Testis (tissue), 3 donors: ENCODE results near the gene TBXA2R. TPM values are rescaled to one million over a fixed set of nuclear protein-coding genes. Genes with fewer than 3 reads are reported as not detected.

ENCODE experiments used
- DNase-seq: peaks from one replicate; pipeline ENCODE4 v3.0.0-alpha.2; 2019
- H3K27ac ChIP-seq, 2 donors: fragments of 200-600 bp; sonication (generic); one replicate each; pipeline ENCODE4 v1.5.1; 2019
- H3K27me3 ChIP-seq: fragments of 200-600 bp; sonication (generic); one replicate; pipeline ENCODE4 v1.5.1; 2019
- H3K36me3 ChIP-seq: fragments of 200-600 bp; sonication (generic); one replicate; pipeline ENCODE4 v1.5.1; 2017; ENCODE audit warnings: low read depth; ENCODE audit errors: missing control alignments
- H3K4me1 ChIP-seq: fragments of 200-600 bp; sonication (generic); one replicate; pipeline ENCODE4 v1.5.1; 2019
- H3K4me3 ChIP-seq, 2 donors: fragments of 200-600 bp; sonication (generic); one replicate each; pipeline ENCODE4 v1.5.1; 2017 to 2019
- H3K9me3 ChIP-seq: fragments of 200-600 bp; sonication (generic); one replicate; pipeline ENCODE4 v1.5.1; 2017
- POLR2A ChIP-seq: fragments of 450-650 bp; IDR thresholded peaks from one replicate; pipeline ENCODE4 v1.6.1; 2017; ENCODE audit warnings: antibody characterized with exemption, mild to moderate bottlenecking, moderate library complexity
- WGBS, 2 donors: methylation state at CpG; one replicate each; pipeline ENCODE4 v1.1.5; 2018; 5-methylcytosine and 5-hydroxymethylcytosine counted together
- intact Hi-C: fragments of 100-400 bp; cut with DNase I; formaldehyde crosslinking; loops from one replicate; pipeline ENCODE4 v1.15.1; 2023; ENCODE audit warnings: low total_unique reads
- polyA plus RNA-seq: library from polyadenylated mRNA; stranded (reverse); fragments of 350-450 nt; fragmentation: Illumina TruSeq; extraction: RNeasy Lipid Tissue Mini Kit (QIAGEN cat#74804); gene quantifications from one replicate; pipeline ENCODE4 v1.2.3, GENCODE V29; 2014; ENCODE audit warnings: low read depth, low replicate concordance; ENCODE audit not compliant: insufficient read depth
- total RNA-seq, 2 donors: library from RNA; depleted of rRNA; stranded (reverse); fragments of >200 nt; gene quantifications; one replicate each; pipeline ENCODE4 v1.2.3, GENCODE V29; 2016
- TF ChIP-seq, protein P1 (sequence below), 3 experiments: fragments of 450-650 bp in 2 of 3; fragments of 200-600 bp in 1 of 3; sonication (generic) in 1 of 3; IDR thresholded peaks; one replicate each; pipeline ENCODE4 v1.5.1; 2016 to 2019; ENCODE audit warnings: antibody characterized with exemption in 3 of 3, mild to moderate bottlenecking in 2 of 3, moderate library complexity in 1 of 3

Gene TBXA2R
- total and polyA plus RNA-seq, 3 donors from 2014 or later: 1.3 to 3.2 (median 1.8) TPM

DNA sequence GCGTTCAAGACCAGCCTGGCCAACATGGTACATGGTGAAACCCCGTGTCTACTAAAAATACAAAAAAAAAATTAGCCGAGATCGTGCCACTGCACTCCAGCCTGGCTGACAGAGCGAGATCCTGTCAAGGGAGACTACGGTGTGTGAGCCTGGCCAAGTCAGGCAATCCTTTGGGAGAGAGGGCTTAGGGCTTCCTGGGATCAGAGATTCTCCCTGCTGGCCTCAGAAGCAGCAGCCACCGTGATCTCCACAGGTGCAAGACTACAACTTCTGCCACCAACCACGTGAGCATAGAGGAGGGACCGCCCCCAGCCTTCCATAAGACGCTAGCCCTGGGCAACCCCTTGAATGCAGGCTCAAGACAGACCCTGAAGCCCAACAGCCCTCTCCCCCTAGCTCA is 56.9 kb downstream of the TBXA2R start:
- no peaks in the 10 kb centered on the region for H3K9me3 ChIP-seq
- H3K27me3 ChIP-seq: no peaks in the 10 kb centered on the region
- 85 to 92% methylated on average over 5 to 10 of the region's 10 CpGs for WGBS, 2 donors
- intact Hi-C loops: loop anchor here (10.0 kb wide), 1 partner anchor 65 kb away; no protein-coding TSS in a partner anchor
- no peak for TF ChIP-seq POLR2A
- TF ChIP-seq, protein P1, sequence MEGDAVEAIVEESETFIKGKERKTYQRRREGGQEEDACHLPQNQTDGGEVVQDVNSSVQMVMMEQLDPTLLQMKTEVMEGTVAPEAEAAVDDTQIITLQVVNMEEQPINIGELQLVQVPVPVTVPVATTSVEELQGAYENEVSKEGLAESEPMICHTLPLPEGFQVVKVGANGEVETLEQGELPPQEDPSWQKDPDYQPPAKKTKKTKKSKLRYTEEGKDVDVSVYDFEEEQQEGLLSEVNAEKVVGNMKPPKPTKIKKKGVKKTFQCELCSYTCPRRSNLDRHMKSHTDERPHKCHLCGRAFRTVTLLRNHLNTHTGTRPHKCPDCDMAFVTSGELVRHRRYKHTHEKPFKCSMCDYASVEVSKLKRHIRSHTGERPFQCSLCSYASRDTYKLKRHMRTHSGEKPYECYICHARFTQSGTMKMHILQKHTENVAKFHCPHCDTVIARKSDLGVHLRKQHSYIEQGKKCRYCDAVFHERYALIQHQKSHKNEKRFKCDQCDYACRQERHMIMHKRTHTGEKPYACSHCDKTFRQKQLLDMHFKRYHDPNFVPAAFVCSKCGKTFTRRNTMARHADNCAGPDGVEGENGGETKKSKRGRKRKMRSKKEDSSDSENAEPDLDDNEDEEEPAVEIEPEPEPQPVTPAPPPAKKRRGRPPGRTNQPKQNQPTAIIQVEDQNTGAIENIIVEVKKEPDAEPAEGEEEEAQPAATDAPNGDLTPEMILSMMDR (IDR thresholded peaks at IDR 0.05): no peak
- H3K36me3 ChIP-seq: no peaks in the 10 kb centered on the region
- no peak overlapping the region for H3K27ac ChIP-seq
- no peak overlapping the region for H3K4me3 ChIP-seq
- H3K4me1 ChIP-seq: no peaks in the 10 kb centered on the region
- no peak for DNase-seq

GRCh38 chr19:3548606-3549005 is 58.1 kb downstream of the TBXA2R start:
- Histone ChIP-seq H3K9me3 (no peaks in the 10 kb centered on the region), H3K27me3 (no peaks in the 10 kb centered on the region), H3K4me1 (no peaks in the 10 kb centered on the region), H3K27ac (no peak overlapping the region), H3K36me3 (no peaks in the 10 kb centered on the region), H3K4me3 (no peak overlapping the region)
- no peak for DNase-seq
- intact Hi-C loops: no loop called here
- WGBS, 2 donors: 75 to 100% methylated on average over 2 to 14 of the region's 14 CpGs
- no peak for TF ChIP-seq POLR2A
- TF ChIP-seq, protein P1 (IDR thresholded peaks at IDR 0.05): no peak

GRCh38 chr19:3547767-3548282 is 58.9 kb downstream of the TBXA2R start:
- no peak for TF ChIP-seq POLR2A
- TF ChIP-seq, protein P1 (IDR thresholded peaks at IDR 0.05): no peak
- Histone ChIP-seq H3K27me3 (no peaks in the 10 kb centered on the region), H3K4me3 (no peak overlapping the region), H3K36me3 (no peaks in the 10 kb centered on the region), H3K9me3 (no peaks in the 10 kb centered on the region), H3K27ac (no peak overlapping the region), H3K4me1 (no peaks in the 10 kb centered on the region)
- WGBS, 2 donors: 85 to 95% methylated on average over 12 to 25 of the region's 36 CpGs
- intact Hi-C loops: no loop called here
- DNase-seq: no peak

DNA sequence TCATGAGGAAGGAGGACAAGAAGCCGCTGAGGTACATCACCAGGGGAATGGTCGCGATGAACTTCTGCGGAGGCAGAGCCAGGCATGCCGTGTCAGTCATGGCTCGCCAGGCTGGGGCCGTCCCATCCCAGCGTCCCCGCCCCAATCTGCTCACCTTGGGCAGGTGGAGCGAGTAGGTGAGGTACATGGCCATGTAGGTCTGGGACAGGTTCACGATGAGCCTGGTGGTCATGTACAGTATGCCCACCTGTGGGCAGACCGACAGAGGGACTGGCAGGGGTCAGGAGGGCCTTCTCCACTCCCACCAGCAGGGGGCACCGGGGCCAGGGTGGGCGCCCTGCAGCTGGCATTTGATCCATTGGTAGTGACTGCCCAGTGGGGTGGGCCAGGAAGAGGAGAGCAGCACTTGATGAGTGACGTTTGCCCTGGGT is 59.4 kb downstream of the TBXA2R start:
- Histone ChIP-seq H3K27ac (no peak overlapping the region), H3K4me3 (no peak overlapping the region), H3K27me3 (no peaks in the 10 kb centered on the region), H3K9me3 (no peaks in the 10 kb centered on the region), H3K36me3 (no peaks in the 10 kb centered on the region), H3K4me1 (no peaks in the 10 kb centered on the region)
- intact Hi-C loops: no loop called here
- DNase-seq: no peak
- WGBS, 2 donors: 90 to 94% methylated on average over 10 to 15 of the region's 15 CpGs
- no peak for TF ChIP-seq POLR2A
- TF ChIP-seq, protein P1 (IDR thresholded peaks at IDR 0.05): peak; percentile 10 to 38 (median 23)

DNA sequence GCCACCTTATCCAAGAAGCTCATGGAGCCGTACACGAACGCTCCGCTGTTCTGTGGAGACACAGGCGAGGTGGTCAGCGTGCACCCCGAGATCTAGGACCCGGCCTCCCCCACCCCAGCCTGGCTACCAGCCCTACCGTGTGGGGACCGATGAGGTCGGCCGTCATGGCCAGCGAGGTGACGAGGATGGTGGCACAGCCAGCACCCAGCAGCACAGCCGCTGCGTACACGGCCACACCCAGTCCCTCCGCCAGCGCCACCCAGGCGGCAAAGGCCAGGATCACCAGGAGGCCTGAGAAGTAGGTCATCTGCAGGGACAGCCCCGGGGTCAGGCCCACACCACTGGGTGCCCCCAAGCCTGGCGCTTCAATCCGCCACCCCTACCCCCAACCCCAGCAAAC is 60.6 kb downstream of the TBXA2R start:
- no peaks in the 10 kb centered on the region for H3K36me3 ChIP-seq
- 94% methylated on average over 23 of the region's 23 CpGs; no CpG with 5 or more reads in 1 of the 2 donors for WGBS, 2 donors
- H3K4me3 ChIP-seq: no peak overlapping the region
- intact Hi-C loops: no loop called here
- H3K4me1 ChIP-seq: no peaks in the 10 kb centered on the region
- no peak for TF ChIP-seq POLR2A
- TF ChIP-seq, protein P1 (IDR thresholded peaks at IDR 0.05): no peak
- no peak for DNase-seq
- no peak overlapping the region for H3K27ac ChIP-seq
- no peaks in the 10 kb centered on the region for H3K27me3 ChIP-seq
- H3K9me3 ChIP-seq: no peaks in the 10 kb centered on the region
